SK-N-SH (cell line): ENCODE measurements around the gene TMEM170B. TPM values are rescaled to one million over a fixed set of nuclear protein-coding genes. Genes with fewer than 3 reads are reported as not detected.

Experiments used
- CTCF ChIA-PET: fragments of 300-600, 350-600 bp; formaldehyde crosslinking; extraction: SDS; loops from one replicate; lab custom pipeline; 2021; lab: Yijun Ruan, JAX
- POLR2A ChIA-PET: fragments of 350-600 bp; sonication (Branson Sonifier 250); formaldehyde crosslinking; extraction: SDS; loops from one replicate; lab custom pipeline; 2020; ENCODE audit warnings: antibody characterized with exemption, inconsistent platforms; lab: Yijun Ruan, JAX
- DNase-seq: peaks from one replicate; pipeline ENCODE4 v3.0.0; 2012
- H2AFZ ChIP-seq: fragments of 200-600 bp; sonication (generic); 2 replicates; pipeline ENCODE4 v1.8.1; 2016; ENCODE audit warnings: antibody characterized with exemption, mild to moderate bottlenecking, low read depth
- H3F3A ChIP-seq: fragments of 200-600 bp; sonication (generic); replicated peaks from 2 replicates; pipeline ENCODE3; 2016; ENCODE audit warnings: antibody characterized with exemption, mild to moderate bottlenecking; ENCODE audit not compliant: insufficient read depth
- H3K27ac ChIP-seq, 2 experiments: fragments of 200-500 bp in 1 of 2; fragments of 200-600 bp in 1 of 2; sonication (Bioruptor generic) in 1 of 2; sonication (generic), shearing (Covaris generic) in 1 of 2; 2 replicates each; pipeline versions ENCODE4 v1.5.1 to v1.6.1; 2014 to 2016; ENCODE audit warnings: low read depth in 2 of 2, inconsistent platforms in 1 of 2, low read length in 1 of 2, mild to moderate bottlenecking in 1 of 2, mixed read lengths in 1 of 2
- H3K27me3 ChIP-seq: fragments of 200-600 bp; sonication (generic), shearing (Covaris generic); 2 replicates; pipeline ENCODE4 v1.6.1; 2016; ENCODE audit warnings: mixed run types; ENCODE audit not compliant: insufficient read depth
- H3K36me3 ChIP-seq, 2 experiments: fragments of 200-500 bp in 1 of 2; fragments of 200-600 bp in 1 of 2; sonication (Bioruptor generic) in 1 of 2; sonication (generic) in 1 of 2; replicated peaks in 1 of 2; 2 replicates each; pipeline versions ENCODE3 to v1.5.1; 2014 to 2016; ENCODE audit warnings: low read length in 1 of 2, mild to moderate bottlenecking in 1 of 2; ENCODE audit not compliant: insufficient read depth in 2 of 2, control insufficient read depth in 1 of 2
- H3K4me1 ChIP-seq, 2 experiments: fragments of 200-500 bp in 1 of 2; fragments of 200-600 bp in 1 of 2; sonication (Bioruptor generic) in 1 of 2; sonication (generic), shearing (Covaris generic) in 1 of 2; 2 replicates each; pipeline versions ENCODE4 v1.5.1 to v1.6.1; 2014 to 2016; ENCODE audit warnings: low read depth in 1 of 2, low read length in 1 of 2, mixed run types in 1 of 2; ENCODE audit not compliant: insufficient read depth in 2 of 2, control insufficient read depth in 1 of 2
- H3K4me2 ChIP-seq: fragments of 200-600 bp; sonication (generic), shearing (Covaris generic); 2 replicates; pipeline ENCODE4 v1.6.1; 2017; ENCODE audit warnings: mixed run types
- H3K4me3 ChIP-seq, 2 experiments: fragments of 200-500 bp in 1 of 2; fragments of 200-600 bp in 1 of 2; sonication (Bioruptor generic) in 1 of 2; sonication (generic), shearing (Covaris generic) in 1 of 2; 2 replicates each; pipeline versions ENCODE4 v1.5.1 to v1.8.1; 2014 to 2016; ENCODE audit warnings: low read depth in 2 of 2, inconsistent platforms in 1 of 2, low read length in 1 of 2, mild to moderate bottlenecking in 1 of 2, mixed read lengths in 1 of 2, moderate library complexity in 1 of 2
- H3K79me2 ChIP-seq: fragments of 200-600 bp; sonication (generic); 2 replicates; pipeline ENCODE4 v1.8.1; 2017; ENCODE audit warnings: mild to moderate bottlenecking; ENCODE audit not compliant: insufficient read depth
- H3K9ac ChIP-seq: fragments of 200-600 bp; sonication (generic); 2 replicates; pipeline ENCODE4 v1.6.1; 2017; ENCODE audit warnings: mixed run types
- H3K9me2 ChIP-seq: fragments of 200-600 bp; sonication (generic); 2 replicates; pipeline ENCODE4 v1.6.1; 2017; ENCODE audit warnings: mixed run types
- H3K9me3 ChIP-seq: fragments of 200-600 bp; sonication (generic); 2 replicates; pipeline ENCODE4 v1.6.1; 2017; ENCODE audit warnings: mixed run types, mild to moderate bottlenecking, moderate library complexity
- H4K20me1 ChIP-seq: fragments of 200-600 bp; sonication (generic); 2 replicates; pipeline ENCODE4 v1.6.1; 2017; ENCODE audit warnings: mild to moderate bottlenecking, mixed run types; ENCODE audit not compliant: insufficient read depth
- CHD2 ChIP-seq: fragments of 150-350 bp; IDR thresholded peaks from 2 replicates; pipeline ENCODE4 v1.6.1; 2018; ENCODE audit warnings: low read length; ENCODE audit not compliant: partially characterized antibody
- CTCF ChIP-seq: fragments of 200-600 bp; sonication (generic); IDR thresholded peaks from 2 replicates; pipeline ENCODE4 v1.6.1; 2017; ENCODE audit warnings: antibody characterized with exemption, mild to moderate bottlenecking, moderate library complexity
- ELF1 ChIP-seq: IDR thresholded peaks from 2 replicates; pipeline ENCODE4 v1.4.0; 2012
- EP300 ChIP-seq, 2 experiments: IDR thresholded peaks; 2 replicates each; pipeline versions ENCODE4 v1.4.0 to v1.6.1; 2012; ENCODE audit warnings: borderline replicate concordance in 1 of 2, low read depth in 1 of 2, low read length in 1 of 2
- FOSL2 ChIP-seq: IDR thresholded peaks from 2 replicates; pipeline ENCODE4 v1.4.0; 2012; ENCODE audit warnings: low read depth, mild to moderate bottlenecking, moderate library complexity, borderline replicate concordance
- FOXJ3 ChIP-seq: sonication (generic); formaldehyde crosslinking; IDR thresholded peaks from 2 replicates; pipeline ENCODE4 v1.5.1; 2020; ENCODE audit warnings: mild to moderate bottlenecking, missing genetic modification reagents
- GATA2 ChIP-seq: sonication (generic); formaldehyde crosslinking; IDR thresholded peaks from 2 replicates; pipeline ENCODE4 v1.5.0; 2020; ENCODE audit warnings: mild to moderate bottlenecking, missing genetic modification reagents
- JUND ChIP-seq: IDR thresholded peaks from 2 replicates; pipeline ENCODE4 v1.4.0; 2012
- MAX ChIP-seq: IDR thresholded peaks from 2 replicates; pipeline ENCODE4 v1.4.0; 2012; ENCODE audit warnings: low read depth
- MEF2A ChIP-seq: IDR thresholded peaks from 2 replicates; pipeline ENCODE4 v1.4.0; 2012; ENCODE audit warnings: low read depth, borderline replicate concordance
- MXI1 ChIP-seq: IDR thresholded peaks from 2 replicates; pipeline ENCODE4 v1.6.1; 2012; ENCODE audit warnings: mild to moderate bottlenecking, low read depth, low read length, improper control_type of control experiment
- NRF1 ChIP-seq: IDR thresholded peaks from 2 replicates; pipeline ENCODE4 v1.6.1; 2012; ENCODE audit warnings: low read depth, mild to moderate bottlenecking, low read length
- RFX5 ChIP-seq: IDR thresholded peaks from 2 replicates; pipeline ENCODE4 v1.6.1; 2012; ENCODE audit warnings: mild to moderate bottlenecking, improper control_type of control experiment, low read length
- RXRA ChIP-seq: IDR thresholded peaks from 2 replicates; pipeline ENCODE4 v1.4.0; 2012; ENCODE audit warnings: low read depth, mild to moderate bottlenecking, borderline replicate concordance
- SMC3 ChIP-seq: IDR thresholded peaks from 2 replicates; pipeline ENCODE4 v1.6.1; 2012; ENCODE audit warnings: low read depth, low read length, improper control_type of control experiment
- TAF1 ChIP-seq: IDR thresholded peaks from 2 replicates; pipeline ENCODE4 v1.6.1; 2012; ENCODE audit warnings: low read depth, mild to moderate bottlenecking, low read length, moderate library complexity, borderline replicate concordance
- TEAD4 ChIP-seq: IDR thresholded peaks from 2 replicates; pipeline ENCODE4 v1.4.0; 2012; ENCODE audit warnings: mild to moderate bottlenecking, borderline replicate concordance; ENCODE audit not compliant: insufficient read depth
- YY1 ChIP-seq: IDR thresholded peaks from 2 replicates; pipeline ENCODE4 v1.4.0; 2012; ENCODE audit warnings: low read depth, mild to moderate bottlenecking
- WGBS: methylation state at CpG from one replicate; pipeline ENCODE4 v1.1.6; 2017; ENCODE audit warnings: low lambda C conversion rate; 5-methylcytosine and 5-hydroxymethylcytosine counted together
- polyA plus RNA-seq, 3 experiments: library from polyadenylated mRNA; depleted of rRNA; stranded (reverse); fragments of >200 nt; gene quantifications; 2 replicates each; pipeline ENCODE4 v1.2.3, GENCODE V29; 2012
- TF ChIP-seq, protein P1 (sequence below): IDR thresholded peaks from 2 replicates; pipeline ENCODE4 v1.6.1; 2012; ENCODE audit warnings: mild to moderate bottlenecking, low read depth, low read length, moderate library complexity
- TF ChIP-seq, protein P2 (sequence below): IDR thresholded peaks from 2 replicates; pipeline ENCODE4 v1.4.0; 2012; ENCODE audit warnings: low read depth, borderline replicate concordance

Gene TMEM170B
- polyA plus RNA-seq, 1 of the 3 experiments (the other 2 are of a cell fraction) = 0.44 TPM

DNA sequence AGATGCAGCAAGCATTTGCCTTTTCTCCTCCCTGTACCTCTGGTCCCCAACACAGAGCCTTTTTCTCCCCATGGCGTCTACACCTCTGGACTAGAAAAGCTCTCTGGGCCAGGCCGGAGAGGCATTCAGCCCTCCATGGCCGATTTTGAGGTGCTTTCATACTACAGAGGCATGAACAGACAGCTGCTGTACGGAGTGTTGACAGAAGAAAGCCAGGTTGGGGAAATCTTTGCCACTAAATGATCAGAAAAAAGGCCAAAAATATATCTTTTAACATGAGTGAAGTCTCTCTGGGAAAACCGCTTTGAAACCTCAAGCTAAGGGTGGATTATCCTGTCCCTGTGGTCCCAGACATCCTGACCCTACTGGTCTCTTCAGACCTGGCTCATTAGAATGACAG, 94.0 kb downstream of the TMEM170B start:
- Histone ChIP-seq H3K27me3 (no peaks in the 10 kb centered on the region), H3K9ac (no peak overlapping the region), H3K4me2 (no peak overlapping the region), H4K20me1 (no peaks in the 10 kb centered on the region), H3K9me3 (no peaks in the 10 kb centered on the region), H2AFZ (0 out of 2 replicates have a peak overlapping the region, but pooled peaks have one; percentile 30), H3K9me2 (no peaks in the 10 kb centered on the region), H3F3A (no peaks in the 10 kb centered on the region), H3K36me3 (no peaks in the 10 kb centered on the region), H3K79me2 (no peaks in the 10 kb centered on the region), H3K27ac (no peak overlapping the region), H3K4me3 (no peak overlapping the region), H3K4me1 (peaks cover 0 to 4% of the 10 kb centered on the region in 2 experiments; a peak in 2 of 4 replicates)
- 74% methylated on average over 5 of the region's 5 CpGs for WGBS
- no peak for DNase-seq
- CTCF ChIA-PET = interaction anchor here (1.5 kb wide), 1 partner anchor 24 kb away, joined by 7 read pairs; no protein-coding TSS in a partner anchor
- POLR2A ChIA-PET = no interaction called here
- TF ChIP-seq FOXJ3 (CRISPR knock-in tag) (no peak), ELF1 (no peak), MXI1 (no peak), MAX (no peak), YY1 (no peak), SMC3 (no peak), NRF1 (no peak), CTCF (no peak), CHD2 (no peak), GATA2 (CRISPR knock-in tag) (no peak), JUND (no peak), RFX5 (no peak), MEF2A (no peak), FOSL2 (no peak), RXRA (no peak), TEAD4 (no peak), TAF1 (no peak), EP300 (IDR thresholded peaks at IDR 0.05; ENCODE audit: borderline replicate concordance in 1 of 2, low read depth in 1 of 2, low read length in 1 of 2) (no peak)
- TF ChIP-seq, protein P1, sequence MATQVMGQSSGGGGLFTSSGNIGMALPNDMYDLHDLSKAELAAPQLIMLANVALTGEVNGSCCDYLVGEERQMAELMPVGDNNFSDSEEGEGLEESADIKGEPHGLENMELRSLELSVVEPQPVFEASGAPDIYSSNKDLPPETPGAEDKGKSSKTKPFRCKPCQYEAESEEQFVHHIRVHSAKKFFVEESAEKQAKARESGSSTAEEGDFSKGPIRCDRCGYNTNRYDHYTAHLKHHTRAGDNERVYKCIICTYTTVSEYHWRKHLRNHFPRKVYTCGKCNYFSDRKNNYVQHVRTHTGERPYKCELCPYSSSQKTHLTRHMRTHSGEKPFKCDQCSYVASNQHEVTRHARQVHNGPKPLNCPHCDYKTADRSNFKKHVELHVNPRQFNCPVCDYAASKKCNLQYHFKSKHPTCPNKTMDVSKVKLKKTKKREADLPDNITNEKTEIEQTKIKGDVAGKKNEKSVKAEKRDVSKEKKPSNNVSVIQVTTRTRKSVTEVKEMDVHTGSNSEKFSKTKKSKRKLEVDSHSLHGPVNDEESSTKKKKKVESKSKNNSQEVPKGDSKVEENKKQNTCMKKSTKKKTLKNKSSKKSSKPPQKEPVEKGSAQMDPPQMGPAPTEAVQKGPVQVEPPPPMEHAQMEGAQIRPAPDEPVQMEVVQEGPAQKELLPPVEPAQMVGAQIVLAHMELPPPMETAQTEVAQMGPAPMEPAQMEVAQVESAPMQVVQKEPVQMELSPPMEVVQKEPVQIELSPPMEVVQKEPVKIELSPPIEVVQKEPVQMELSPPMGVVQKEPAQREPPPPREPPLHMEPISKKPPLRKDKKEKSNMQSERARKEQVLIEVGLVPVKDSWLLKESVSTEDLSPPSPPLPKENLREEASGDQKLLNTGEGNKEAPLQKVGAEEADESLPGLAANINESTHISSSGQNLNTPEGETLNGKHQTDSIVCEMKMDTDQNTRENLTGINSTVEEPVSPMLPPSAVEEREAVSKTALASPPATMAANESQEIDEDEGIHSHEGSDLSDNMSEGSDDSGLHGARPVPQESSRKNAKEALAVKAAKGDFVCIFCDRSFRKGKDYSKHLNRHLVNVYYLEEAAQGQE = no peak
- TF ChIP-seq, protein P2, sequence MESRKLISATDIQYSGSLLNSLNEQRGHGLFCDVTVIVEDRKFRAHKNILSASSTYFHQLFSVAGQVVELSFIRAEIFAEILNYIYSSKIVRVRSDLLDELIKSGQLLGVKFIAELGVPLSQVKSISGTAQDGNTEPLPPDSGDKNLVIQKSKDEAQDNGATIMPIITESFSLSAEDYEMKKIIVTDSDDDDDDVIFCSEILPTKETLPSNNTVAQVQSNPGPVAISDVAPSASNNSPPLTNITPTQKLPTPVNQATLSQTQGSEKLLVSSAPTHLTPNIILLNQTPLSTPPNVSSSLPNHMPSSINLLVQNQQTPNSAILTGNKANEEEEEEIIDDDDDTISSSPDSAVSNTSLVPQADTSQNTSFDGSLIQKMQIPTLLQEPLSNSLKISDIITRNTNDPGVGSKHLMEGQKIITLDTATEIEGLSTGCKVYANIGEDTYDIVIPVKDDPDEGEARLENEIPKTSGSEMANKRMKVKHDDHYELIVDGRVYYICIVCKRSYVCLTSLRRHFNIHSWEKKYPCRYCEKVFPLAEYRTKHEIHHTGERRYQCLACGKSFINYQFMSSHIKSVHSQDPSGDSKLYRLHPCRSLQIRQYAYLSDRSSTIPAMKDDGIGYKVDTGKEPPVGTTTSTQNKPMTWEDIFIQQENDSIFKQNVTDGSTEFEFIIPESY = no peak
